Midbrain (tissue), 1 donor: ENCODE results near the gene FHIT.

ENCODE experiments used
- DNase-seq: peaks from one replicate; lab custom pipeline; 2025; lab: John Stamatoyannopoulos, UW

The FHIT gene

GRCh38 chr3:60841355-60841754 is 409.9 kb downstream of the FHIT start:
- no peak for DNase-seq

GRCh38 chr3:60839246-60839645 is 412.0 kb downstream of the FHIT start:
- DNase-seq, result peak; percentile 73

- no peak for DNase-seq
These were observed 415.5 kb downstream of the FHIT start for GRCh38 chr3:60835796-60836195.

- DNase-seq, result no peak
These were observed 422.2 kb downstream of the FHIT start for GRCh38 chr3:60829058-60829457.

GRCh38 chr3:60827666-60828065 is 423.6 kb downstream of the FHIT start:
- DNase-seq, result no peak

GRCh38 chr3:60826511-60826910 is 424.7 kb downstream of the FHIT start:
- DNase-seq, result no peak

- DNase-seq, result no peak
These were observed 438.8 kb downstream of the FHIT start for GRCh38 chr3:60812502-60812901.

GRCh38 chr3:60810881-60811280 is 440.4 kb downstream of the FHIT start:
- DNase-seq, result no peak

GRCh38 chr3:60809857-60810610 is 441.2 kb downstream of the FHIT start:
- DNase-seq, result no peak

GRCh38 chr3:60803216-60804173 is 447.8 kb downstream of the FHIT start:
- DNase-seq, result peak; percentile 30

- no peak for DNase-seq
These were observed 449.9 kb downstream of the FHIT start for GRCh38 chr3:60801307-60801706.

GRCh38 chr3:60798456-60798855 is 452.8 kb downstream of the FHIT start:
- DNase-seq, result no peak

GRCh38 chr3:60792249-60792852 is 458.9 kb downstream of the FHIT start:
- no peak for DNase-seq

- DNase-seq, result no peak
These were observed 463.1 kb downstream of the FHIT start for GRCh38 chr3:60788185-60788584.

GRCh38 chr3:60781935-60782334 is 469.3 kb downstream of the FHIT start:
- no peak for DNase-seq

- DNase-seq, result no peak
These were observed 471.6 kb downstream of the FHIT start for GRCh38 chr3:60779637-60780036.

GRCh38 chr3:60775985-60776384 is 475.3 kb downstream of the FHIT start:
- DNase-seq, result no peak

- DNase-seq, result no peak
These were observed 476.6 kb downstream of the FHIT start for GRCh38 chr3:60774617-60775016.

- DNase-seq, result no peak
These were observed 478.7 kb downstream of the FHIT start for GRCh38 chr3:60772584-60772983.

- DNase-seq, result no peak
These were observed 479.5 kb downstream of the FHIT start for GRCh38 chr3:60771766-60772165.

- DNase-seq, result no peak
These were observed 480.7 kb downstream of the FHIT start for GRCh38 chr3:60770532-60770931.

GRCh38 chr3:60767536-60767935 is 483.7 kb downstream of the FHIT start:
- no peak for DNase-seq

- no peak for DNase-seq
These were observed 485.5 kb downstream of the FHIT start for GRCh38 chr3:60765776-60766175.
